ENCODE measurements around the gene ADARB2. TPM values are rescaled to one million over a fixed set of nuclear protein-coding genes. Genes with fewer than 3 reads are reported as not detected.

The ADARB2 gene
- total RNA-seq, 3 donors from 2014 or later = 0.31 to 4.2 TPM; not detected in 1

GRCh38 chr10:1611936-1612550 is 125.3 kb downstream of the ADARB2 start:
- Histone ChIP-seq H3K4me1 (ENCODE audit: low read depth) (no peaks in the 10 kb centered on the region), H3K4me3 (no peak overlapping the region), H3K9me3 (no peaks in the 10 kb centered on the region), H3K36me3 (ENCODE audit: low read depth) (no peaks in the 10 kb centered on the region)
- TF ChIP-seq, protein P1, sequence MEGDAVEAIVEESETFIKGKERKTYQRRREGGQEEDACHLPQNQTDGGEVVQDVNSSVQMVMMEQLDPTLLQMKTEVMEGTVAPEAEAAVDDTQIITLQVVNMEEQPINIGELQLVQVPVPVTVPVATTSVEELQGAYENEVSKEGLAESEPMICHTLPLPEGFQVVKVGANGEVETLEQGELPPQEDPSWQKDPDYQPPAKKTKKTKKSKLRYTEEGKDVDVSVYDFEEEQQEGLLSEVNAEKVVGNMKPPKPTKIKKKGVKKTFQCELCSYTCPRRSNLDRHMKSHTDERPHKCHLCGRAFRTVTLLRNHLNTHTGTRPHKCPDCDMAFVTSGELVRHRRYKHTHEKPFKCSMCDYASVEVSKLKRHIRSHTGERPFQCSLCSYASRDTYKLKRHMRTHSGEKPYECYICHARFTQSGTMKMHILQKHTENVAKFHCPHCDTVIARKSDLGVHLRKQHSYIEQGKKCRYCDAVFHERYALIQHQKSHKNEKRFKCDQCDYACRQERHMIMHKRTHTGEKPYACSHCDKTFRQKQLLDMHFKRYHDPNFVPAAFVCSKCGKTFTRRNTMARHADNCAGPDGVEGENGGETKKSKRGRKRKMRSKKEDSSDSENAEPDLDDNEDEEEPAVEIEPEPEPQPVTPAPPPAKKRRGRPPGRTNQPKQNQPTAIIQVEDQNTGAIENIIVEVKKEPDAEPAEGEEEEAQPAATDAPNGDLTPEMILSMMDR (IDR thresholded peaks at IDR 0.05) = no peak
- intact Hi-C loops (cut with DNase I, micrococcal nuclease) = no loop called here
- no peak for DNase-seq
- ATAC-seq = no peak

DNA sequence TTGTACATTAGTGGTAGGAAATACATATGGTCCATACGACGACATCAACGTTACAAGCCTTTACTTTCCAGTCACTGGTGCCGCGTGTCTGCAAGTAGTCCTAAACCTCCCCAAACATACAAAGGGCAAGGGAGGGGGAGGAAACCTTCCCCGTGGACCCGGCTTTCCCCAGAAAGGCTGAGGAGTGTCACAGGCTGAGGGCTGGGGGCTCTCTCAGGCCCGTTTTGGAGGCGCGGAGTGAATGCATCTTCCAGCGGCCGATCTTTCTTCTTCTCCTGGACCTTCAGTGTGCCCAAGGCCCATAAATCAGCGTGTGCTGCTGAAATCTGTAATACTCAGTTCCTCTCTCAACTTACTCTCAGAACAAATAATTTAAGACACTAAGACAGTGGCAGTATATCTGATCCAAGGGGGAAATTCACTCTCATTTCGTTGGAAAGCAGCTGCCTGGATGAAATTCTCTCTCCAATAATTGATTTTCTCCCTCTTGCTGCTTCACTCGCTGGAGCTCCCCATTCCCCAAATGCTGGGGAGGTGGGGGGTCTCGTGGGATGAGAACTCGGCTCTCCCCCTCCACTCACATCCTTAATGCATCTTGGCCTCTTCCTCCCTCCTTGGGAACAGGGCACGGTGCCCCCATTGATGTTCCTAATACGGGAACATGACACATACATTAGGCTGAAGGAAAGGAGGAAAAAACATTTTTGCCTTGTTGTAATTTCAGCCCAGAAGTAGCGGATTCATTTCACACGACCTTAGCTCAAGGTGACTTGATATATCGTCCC is 126.1 kb downstream of the ADARB2 start:
- Histone ChIP-seq H3K4me1 (ENCODE audit: low read depth) (no peaks in the 10 kb centered on the region), H3K4me3 (no peak overlapping the region), H3K9me3 (no peaks in the 10 kb centered on the region), H3K36me3 (ENCODE audit: low read depth) (no peaks in the 10 kb centered on the region)
- ATAC-seq (no peak), DNase-seq (no peak)
- intact Hi-C loops (cut with DNase I, micrococcal nuclease) = no loop called here
- TF ChIP-seq, protein P1 (IDR thresholded peaks at IDR 0.05) = no peak

DNA sequence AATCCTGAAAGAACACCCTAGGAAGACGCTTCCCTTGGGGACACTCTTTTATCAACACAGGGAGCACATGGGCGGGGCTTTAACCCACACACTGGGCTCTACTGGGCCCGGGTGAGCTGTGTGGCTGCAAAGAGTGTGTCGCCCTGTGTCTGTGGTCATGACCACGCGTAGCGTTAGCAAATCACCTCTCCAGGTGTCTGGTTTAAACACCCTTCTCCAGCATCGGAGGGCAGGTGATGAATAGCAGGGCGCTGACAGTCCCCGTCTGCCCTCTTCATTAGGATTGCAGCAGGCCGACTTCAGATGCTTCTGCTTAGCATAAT is 127.7 kb downstream of the ADARB2 start:
- Histone ChIP-seq H3K9me3 (no peaks in the 10 kb centered on the region), H3K4me1 (ENCODE audit: low read depth) (no peaks in the 10 kb centered on the region), H3K36me3 (ENCODE audit: low read depth) (no peaks in the 10 kb centered on the region), H3K4me3 (no peak overlapping the region)
- TF ChIP-seq, protein P1 (IDR thresholded peaks at IDR 0.05) = no peak
- no peak for ATAC-seq
- intact Hi-C loops (cut with DNase I, micrococcal nuclease) = no loop called here
- no peak for DNase-seq

DNA sequence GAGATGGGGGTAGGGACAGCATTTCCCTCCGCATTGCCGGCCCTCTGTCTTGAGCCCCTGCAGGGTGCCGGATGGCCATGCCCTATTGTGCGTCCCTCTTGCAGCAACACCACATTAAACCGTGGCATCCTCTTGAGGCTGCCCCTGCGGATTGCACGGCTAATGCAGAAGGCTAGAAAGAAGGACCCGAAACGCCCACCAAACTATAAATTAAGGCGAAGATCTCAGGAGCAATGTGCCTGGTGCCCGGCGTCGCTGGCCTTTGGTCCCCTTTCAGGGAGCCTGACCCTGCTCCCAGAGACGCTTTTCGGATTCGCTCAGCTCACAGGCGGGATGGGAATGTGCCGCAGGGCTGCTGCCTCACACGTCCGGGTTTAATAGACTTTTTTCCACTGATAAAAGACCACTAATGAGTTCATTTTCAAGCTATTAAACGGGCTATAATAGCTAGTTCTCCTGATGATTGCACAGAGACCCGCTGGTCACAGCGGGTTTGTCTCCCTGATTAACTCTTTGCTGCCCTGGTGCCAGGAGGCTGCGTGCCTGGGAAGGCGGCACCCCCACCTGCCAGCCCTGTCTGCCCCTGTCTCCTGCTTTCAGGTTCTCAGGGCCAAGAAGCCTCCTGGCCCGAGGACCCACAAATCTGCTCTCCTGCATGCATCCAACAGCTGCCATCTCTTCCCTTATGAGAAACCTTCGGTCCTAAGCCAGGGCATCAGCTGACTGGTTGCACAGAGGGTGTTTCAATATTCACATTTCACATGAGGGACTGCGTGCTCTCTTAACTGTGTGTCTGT is 128.3 kb downstream of the ADARB2 start:
- ATAC-seq (no peak), DNase-seq (no peak)
- no peaks in the 10 kb centered on the region for H3K9me3 ChIP-seq
- no peak overlapping the region for H3K4me3 ChIP-seq
- TF ChIP-seq, protein P1 (IDR thresholded peaks at IDR 0.05) = no peak
- H3K4me1 ChIP-seq (ENCODE audit: low read depth) = no peaks in the 10 kb centered on the region
- no peaks in the 10 kb centered on the region for H3K36me3 ChIP-seq (ENCODE audit: low read depth)
- intact Hi-C loops (cut with DNase I, micrococcal nuclease) = no loop called here

DNA sequence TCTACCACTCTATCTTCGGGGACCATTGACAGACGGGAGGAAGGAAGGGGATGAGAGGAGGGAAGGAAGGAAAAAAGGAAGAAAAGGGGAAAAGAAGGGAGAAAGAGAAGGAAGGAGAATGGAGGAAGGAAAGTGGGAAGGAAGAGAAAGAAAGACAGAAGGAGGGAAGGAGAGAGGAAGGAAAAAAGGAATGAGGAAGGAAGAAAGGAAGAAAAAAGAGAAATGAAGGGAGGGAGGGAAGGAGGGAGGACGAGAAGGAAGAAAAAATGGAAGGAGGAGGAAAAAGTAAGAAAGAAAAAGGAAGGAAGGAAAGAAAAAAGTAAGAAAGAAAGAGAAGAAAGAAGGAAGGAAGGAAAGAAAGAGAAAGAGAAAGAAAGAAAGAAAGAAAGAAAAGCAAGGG is 128.9 kb downstream of the ADARB2 start:
- Histone ChIP-seq H3K36me3 (ENCODE audit: low read depth) (no peaks in the 10 kb centered on the region), H3K9me3 (no peaks in the 10 kb centered on the region), H3K4me1 (ENCODE audit: low read depth) (no peaks in the 10 kb centered on the region), H3K4me3 (no peak overlapping the region)
- ATAC-seq = no peak
- intact Hi-C loops (cut with DNase I, micrococcal nuclease) = no loop called here
- TF ChIP-seq, protein P1 (IDR thresholded peaks at IDR 0.05) = no peak
- no peak for DNase-seq
